ENCODE results near the gene FAM219A.

FAM219A gene

GRCh38 chr9:34458013-34458958 lies at the start of gene FAM219A, which contains the start of gene DNAI1:
FAM219A (minus strand) TSS chr9:34458570; CDS start chr9:34458263, 307 bp downstream.
DNAI1 (plus strand) TSS chr9:34458805; CDS start chr9:34459006, 201 bp downstream.
- peak; percentile 99 for DNase-seq

DNA sequence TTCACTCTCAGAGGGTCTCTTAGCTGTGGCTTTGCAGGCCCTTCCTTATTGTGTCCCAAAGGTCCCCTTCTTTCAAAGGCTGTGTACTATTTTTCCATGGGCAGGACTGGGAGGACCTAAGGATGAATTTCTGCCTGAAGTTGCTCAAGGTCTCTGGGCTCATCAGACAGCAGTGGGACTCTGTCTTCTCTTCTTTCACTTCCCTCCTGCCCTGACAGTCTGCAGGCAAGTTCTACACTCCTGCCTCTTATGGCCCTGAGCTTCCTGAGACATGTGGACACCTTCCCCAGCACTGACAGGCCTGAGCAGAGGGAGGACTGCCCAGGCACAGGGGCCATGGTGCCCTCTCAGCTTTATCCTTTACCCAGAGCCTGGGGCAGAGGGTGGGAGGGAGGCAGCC lies 49.6 kb upstream of the FAM219A start:
- DNase-seq = no peak

GRCh38 chr9:34507556-34507955 lies 49.2 kb upstream of the FAM219A start:
- no peak for DNase-seq

- DNase-seq = no peak
Observed at GRCh38 chr9:34506623-34507022, 48.3 kb upstream of the FAM219A start.

DNA sequence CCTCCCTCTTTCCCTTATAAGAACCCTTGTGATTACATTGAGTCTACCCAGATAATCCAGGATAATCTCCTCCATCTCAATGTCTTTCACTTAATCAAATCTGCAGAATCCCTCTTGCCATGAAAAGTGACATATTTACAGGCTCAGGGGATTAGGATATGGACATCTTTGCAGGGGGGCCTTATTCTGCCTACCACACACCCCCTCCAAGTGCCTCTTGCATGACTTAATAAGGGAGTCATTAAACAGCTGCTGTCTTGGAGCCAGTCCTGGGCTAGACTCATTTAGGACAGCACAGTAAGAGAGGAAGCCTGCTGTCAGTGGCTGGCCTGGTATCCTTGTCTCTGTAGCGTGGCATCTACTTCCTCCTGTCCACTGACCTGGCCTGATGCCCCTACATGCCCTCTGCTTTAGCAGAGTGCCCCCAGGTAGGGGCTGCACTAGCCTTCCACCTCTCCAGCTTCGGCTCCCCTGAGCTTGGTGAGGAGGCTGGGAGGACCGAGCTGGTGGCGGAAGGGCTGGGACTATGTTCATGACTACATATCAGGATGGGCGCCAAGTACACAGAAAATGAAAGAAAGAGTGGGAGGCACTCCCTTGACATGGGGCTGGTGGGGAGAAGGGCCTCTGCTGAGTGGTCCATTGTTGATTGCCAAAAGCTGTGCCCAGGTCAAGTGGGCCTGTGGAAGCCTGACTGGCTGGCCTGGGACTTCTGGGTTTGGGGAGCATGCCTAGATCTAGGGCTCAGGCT lies 47.2 kb upstream of the FAM219A start:
- no peak for DNase-seq

DNA sequence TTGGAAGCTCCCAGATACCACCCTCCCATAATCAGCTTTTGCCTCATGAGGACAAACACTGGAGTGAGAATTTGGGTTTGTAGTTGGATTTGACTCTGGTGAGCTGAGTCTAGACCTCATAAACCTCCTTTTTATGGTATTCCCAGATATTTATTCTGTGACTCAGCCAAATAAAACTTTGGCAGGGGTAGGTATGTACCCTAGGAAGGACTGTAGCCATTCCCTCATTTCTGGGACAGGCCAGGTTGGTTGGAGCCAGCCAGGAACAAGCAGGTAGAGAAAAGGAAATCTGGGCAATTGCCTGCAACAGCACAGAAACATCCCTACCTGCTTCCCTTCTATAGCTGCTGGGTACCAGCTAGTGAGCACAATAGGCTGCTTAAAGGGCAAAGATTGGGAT lies 45.0 kb upstream of the FAM219A start:
- DNase-seq = no peak

- DNase-seq = no peak
Observed at GRCh38 chr9:34502891-34503290, 44.5 kb upstream of the FAM219A start.

DNA sequence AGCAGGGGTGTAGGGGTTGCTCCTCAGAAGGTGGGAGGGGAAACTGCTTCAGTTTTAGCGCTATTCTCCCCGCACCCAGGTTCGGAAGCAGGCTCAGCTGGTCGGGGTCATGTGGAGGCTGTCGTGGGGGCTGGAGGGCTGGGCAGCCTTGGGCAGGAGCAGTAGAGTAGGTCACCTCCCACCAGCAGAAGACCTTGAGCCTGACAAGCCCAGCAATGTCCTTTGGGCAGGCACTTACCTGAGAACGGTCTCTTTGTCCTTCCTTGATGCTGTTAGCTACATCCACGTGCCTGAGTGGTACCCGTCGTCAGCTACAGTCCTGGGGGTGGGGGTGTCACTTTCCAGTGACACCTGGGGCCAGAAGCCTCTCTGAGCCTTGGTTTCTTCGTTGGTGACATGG lies 44.1 kb upstream of the FAM219A start:
- DNase-seq = no peak

DNA sequence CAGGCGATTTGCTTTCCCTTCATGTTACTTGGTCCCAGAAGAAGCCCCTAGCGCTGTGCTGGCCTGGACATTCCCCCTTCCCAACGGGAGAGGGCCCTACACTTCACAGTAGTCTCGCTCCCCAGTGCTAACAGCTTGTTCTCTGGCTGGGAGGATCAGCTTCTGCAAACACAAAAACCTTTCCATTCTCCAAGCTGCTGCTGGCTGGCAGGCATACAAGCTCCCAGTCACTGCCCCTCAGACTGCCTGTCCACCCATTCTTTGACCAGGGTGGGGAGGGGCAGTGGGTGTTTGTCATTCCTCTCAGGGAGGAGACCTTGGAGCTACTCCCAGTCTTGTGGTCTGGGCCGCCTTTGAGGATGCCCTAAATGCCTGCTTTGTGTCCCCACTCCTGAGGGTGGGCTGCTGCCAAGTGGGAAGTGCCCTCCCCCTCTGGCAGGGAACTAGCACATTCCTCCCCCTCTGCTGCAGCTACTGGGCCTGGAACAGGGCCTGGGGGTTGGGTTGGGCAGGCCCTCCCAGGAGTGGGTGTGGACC lies 43.6 kb upstream of the FAM219A start:
- no peak for DNase-seq

DNA sequence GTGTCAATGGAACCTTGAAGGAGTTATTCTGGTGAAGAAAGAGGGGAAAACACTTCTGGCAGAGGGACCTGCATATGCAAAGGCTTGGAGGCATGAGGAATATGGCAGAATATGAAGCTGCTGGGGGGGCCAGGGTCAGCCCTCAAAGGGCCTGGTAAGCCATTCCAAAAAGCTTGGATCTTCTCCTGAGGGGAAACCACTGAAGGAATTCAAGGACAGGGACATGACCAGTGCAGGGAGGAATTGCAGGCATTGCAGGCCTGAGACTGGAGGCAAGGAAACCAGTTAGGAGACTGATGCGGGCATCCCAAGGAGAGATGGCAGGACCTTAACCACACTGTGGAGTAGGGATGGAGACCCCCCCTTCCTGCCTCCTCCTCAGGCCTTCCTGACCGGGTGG lies 43.0 kb upstream of the FAM219A start:
- DNase-seq = no peak

DNA sequence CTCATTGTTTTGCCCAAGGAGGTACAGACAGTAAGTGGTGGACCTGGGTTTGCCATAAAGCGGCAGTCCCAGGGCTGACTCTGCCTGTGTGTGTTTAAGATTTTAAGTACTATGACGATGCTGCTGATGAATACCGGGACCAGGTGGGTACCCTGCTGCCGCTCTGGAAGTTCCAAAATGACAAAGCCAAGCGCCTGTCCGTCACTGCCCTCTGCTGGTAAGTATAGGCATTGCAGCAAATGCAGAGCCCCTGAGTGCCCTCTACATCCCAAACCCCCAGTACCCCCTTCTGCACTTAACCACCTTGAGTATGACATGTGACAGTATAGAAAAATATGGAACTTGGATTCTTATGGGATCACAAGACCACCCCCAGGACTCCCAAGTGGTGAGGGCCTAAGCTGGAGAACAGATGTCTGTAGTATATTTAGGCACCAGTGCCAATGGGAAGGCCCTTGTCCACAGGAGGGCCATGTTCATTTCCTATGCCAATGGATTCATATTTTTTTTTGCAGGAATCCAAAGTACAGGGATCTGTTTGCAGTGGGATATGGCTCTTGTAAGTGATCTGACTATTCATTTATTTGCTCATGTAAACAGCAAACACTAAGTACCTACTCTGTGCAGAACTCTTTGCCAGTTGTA lies 42.4 kb upstream of the FAM219A start:
- DNase-seq = peak; percentile 86

DNA sequence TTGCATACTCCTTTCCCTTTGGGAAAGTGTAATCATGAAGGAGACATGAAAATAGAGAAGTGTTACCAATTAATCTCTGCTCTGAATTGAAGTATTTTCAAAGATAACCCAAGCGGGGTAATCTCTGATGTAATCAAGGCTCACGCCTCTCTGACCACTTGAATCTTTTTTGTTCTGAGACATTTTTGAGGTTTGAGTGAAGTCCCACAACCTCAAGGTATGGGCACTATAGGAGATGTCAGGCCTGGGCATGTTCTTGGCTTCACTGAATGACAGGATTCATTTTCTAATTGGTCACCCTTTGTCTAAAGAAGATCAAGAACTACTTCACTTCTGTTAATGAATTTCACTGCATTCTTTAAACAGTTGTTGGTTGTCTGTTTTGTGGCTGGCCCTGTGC lies 40.7 kb upstream of the FAM219A start:
- DNase-seq = no peak

DNA sequence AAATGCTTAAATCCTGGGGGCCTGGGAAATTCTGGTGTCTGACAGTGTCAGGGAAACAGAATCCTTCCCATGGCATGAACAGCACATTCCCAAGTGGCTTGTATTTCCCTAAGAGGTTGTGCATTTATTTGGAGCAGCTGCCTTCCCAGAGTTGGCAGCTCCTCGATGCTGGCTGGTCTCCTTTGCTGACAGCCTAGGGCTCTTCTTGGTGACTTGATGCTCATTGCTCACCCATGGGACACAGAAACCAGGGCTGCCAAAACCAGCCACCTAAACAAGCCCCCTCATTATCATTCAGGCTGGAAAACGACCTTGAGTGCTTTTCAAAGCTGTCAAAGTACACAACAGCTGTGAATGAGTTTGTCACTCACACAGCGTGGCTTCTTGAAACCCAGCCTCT lies 40.2 kb upstream of the FAM219A start:
- DNase-seq = no peak

DNA sequence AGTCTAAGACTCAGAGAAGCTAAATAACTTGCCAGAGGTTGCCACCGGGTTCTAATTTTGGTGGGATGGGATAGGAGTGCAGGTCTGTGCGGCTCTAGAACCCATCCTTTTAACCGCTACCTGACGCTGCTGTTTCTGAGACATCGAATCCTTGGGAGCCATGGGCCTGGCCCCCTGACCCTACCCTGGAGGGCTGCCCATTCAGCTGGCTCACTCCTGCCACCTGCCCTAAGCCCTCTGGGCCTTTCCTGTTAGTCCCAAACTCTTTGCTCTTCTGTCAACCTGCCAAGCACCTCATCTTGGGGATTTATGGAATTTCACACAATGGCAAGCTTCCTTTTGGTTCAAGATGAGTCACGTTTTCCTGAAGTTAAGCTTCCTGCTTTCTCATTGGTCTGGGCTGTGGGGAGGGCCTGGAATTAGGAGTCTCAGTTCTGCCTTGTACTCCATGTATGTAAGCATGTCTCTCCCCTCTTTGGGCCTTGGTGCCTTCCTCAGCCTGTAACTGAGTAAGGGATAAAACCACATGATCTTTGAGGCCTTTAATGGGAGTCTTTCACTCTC lies 37.9 kb upstream of the FAM219A start:
- no peak for DNase-seq

DNA sequence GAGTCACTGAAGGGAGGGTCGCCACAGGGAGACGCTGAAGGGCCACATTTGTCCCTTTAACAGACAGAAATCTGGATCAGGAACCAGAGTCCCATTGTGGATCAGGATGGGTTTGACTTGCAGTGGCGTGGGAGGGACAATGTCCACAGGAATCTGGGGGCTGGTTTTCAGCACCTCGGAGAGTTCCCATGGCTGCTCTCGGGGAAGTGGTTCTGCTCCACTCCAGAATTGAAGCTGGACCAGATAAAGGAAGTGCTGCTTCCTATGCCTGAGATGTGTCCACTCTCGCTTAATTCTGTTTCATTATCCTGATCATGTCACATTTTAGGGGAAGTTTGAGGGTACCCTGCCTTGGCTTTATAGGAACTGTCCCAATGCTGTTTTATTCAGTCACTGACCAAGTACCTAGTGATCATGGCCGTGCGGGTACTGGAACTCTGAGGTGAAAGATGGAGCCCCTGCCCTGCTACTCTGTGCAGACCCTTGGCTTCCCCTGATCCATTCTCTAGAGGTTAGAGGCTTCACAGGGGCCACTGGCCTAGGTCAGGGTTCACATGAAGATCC lies 35.7 kb upstream of the FAM219A start:
- DNase-seq = peak; percentile 39

DNA sequence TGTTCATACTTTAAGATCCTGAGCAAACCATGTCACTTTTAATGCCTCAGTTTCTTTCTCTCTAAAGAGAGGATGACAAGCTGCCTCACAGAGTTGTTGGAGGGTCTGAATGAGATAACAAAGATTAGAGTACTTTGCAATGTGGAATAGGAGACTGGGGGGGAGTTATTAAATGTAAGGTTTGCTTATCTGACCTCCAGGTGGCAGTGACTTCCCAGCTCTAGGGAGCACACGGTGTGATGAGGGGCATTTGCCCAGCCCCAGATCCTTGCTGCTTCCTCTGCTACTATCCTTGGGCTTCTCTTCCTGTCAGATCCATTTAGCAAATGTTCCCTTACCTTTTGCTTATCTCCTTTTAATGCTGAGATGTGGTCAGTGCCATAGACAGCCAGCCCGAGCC lies 33.7 kb upstream of the FAM219A start:
- no peak for DNase-seq

DNA sequence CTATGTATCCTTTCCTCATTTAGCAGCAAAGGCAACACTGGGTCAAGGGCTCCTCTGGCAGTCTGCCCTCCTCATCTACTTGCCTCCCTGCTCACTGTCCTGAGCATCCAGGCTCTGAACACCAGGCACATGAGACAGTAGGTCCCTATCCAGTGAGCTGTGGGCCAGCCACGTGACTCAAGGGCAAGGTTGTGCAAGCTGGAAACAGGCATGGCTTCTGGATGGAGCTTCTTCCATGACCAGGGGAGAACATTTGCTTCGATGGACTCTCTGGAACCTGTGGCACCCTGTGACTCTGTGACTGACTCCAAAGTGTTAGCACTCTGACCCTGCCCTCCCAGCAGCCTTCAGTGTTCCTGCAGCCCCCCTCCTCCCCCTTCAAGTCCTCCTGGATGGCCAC lies 33.2 kb upstream of the FAM219A start:
- no peak for DNase-seq

GRCh38 chr9:34490760-34491159 lies 32.4 kb upstream of the FAM219A start:
- DNase-seq = no peak

DNA sequence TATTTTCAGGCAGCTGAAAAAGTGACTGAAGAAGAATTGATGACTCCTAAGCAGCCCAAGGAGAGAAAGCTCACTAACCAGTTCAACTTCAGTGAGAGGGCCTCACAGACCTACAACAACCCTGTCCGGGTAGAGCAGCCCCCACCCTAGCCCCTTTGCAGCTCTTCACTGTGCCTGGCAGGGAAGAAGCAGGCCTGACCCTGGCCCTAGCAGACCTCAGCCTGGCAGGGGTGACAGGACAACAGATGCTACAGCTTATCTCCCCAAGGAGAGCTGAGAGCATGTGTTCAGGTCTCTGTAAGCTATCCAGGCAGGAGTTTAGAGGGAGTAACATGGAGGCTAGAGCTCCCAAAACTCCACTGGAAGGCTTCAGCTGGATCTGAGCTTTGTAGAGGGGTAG lies 32.0 kb upstream of the FAM219A start:
- no peak for DNase-seq

- no peak for DNase-seq
Observed at GRCh38 chr9:34486572-34486971, 28.2 kb upstream of the FAM219A start.

- DNase-seq = no peak
Observed at GRCh38 chr9:34485822-34486221, 27.5 kb upstream of the FAM219A start.

- no peak for DNase-seq
Observed at GRCh38 chr9:34484678-34485077, 26.3 kb upstream of the FAM219A start.

Measured in stimulated activated CD4-positive, alpha-beta T cell treated with anti-CD3 and anti-CD28 coated beads, Interleukin-15, amount 100 ng/mL, for 24 hours (primary cell).